HEK293 (cell line): ENCODE results near the gene ITPR3.
A peak's percentile ranks its signal among the peaks of the same experiment; 100 is the strongest.

ENCODE experiments used
- CTCF ChIA-PET: fragments of 350-600 bp; formaldehyde crosslinking; extraction: SDS; loops from one replicate; lab custom pipeline; 2021; ENCODE audit warnings: antibody characterized with exemption; lab: Yijun Ruan, JAX
- POLR2A ChIA-PET: fragments of 300-600 bp; formaldehyde crosslinking; extraction: SDS; loops from one replicate; lab custom pipeline; 2020; ENCODE audit warnings: antibody characterized with exemption, inconsistent platforms; lab: Yijun Ruan, JAX
- H3K27ac ChIP-seq: fragments of 200-500 bp; sonication (Bioruptor generic); 2 replicates; pipeline ENCODE4 v1.5.1; 2014; ENCODE audit warnings: low read depth, low read length, control low read depth, inconsistent platforms; ENCODE audit errors: extremely low read depth
- H3K36me3 ChIP-seq, 2 experiments: fragments of 200-500 bp in 1 of 2; sonication (Bioruptor generic) in 1 of 2; 1 replicate in 1 of 2; 2 replicates in 1 of 2; pipeline ENCODE4 v1.5.1; 2014 to 2017; ENCODE audit warnings: inconsistent platforms in 2 of 2, low read length in 2 of 2; ENCODE audit not compliant: control insufficient read depth in 2 of 2, insufficient read depth in 1 of 2
- H3K4me1 ChIP-seq: fragments of 200-500 bp; sonication (Bioruptor generic); 2 replicates; pipeline ENCODE4 v1.5.1; 2014; ENCODE audit warnings: mild to moderate bottlenecking, low read length, inconsistent platforms; ENCODE audit not compliant: control insufficient read depth, insufficient read depth
- H3K4me3 ChIP-seq: 2 replicates; pipeline ENCODE4 v1.5.1; 2011; ENCODE audit warnings: low read depth, mild to moderate bottlenecking, control low read depth, low read length, moderate library complexity
- H3K9me3 ChIP-seq: fragments of 200-500 bp; sonication (Bioruptor generic); 2 replicates; pipeline ENCODE4 v1.5.1; 2014; ENCODE audit warnings: low read depth, low read length, inconsistent platforms; ENCODE audit not compliant: control insufficient read depth, insufficient read depth
- BCL11B ChIP-seq: fragments of 450-650 bp; formaldehyde crosslinking; IDR thresholded peaks from 2 replicates; pipeline ENCODE4 v1.5.1; 2016; ENCODE audit warnings: low read depth, missing biosample characterization, missing genetic modification characterization
- EGR2 ChIP-seq: fragments of 450-650 bp; formaldehyde crosslinking; IDR thresholded peaks from 2 replicates; pipeline ENCODE4 v1.5.1; 2016; ENCODE audit warnings: low read depth, missing biosample characterization, missing genetic modification characterization
- HOXA7 ChIP-seq: sonication (generic); formaldehyde crosslinking; IDR thresholded peaks from 2 replicates; pipeline ENCODE4 v1.8.1; 2022; ENCODE audit warnings: missing genetic modification reagents, borderline replicate concordance
- KLF17 ChIP-seq: fragments of 450-650 bp; formaldehyde crosslinking; IDR thresholded peaks from 2 replicates; pipeline ENCODE4 v1.5.1; 2016; ENCODE audit warnings: missing biosample characterization, missing genetic modification characterization
- PRDM1 ChIP-seq: fragments of 450-650 bp; formaldehyde crosslinking; IDR thresholded peaks from 2 replicates; pipeline ENCODE4; 2016; ENCODE audit warnings: missing biosample characterization, missing genetic modification characterization
- PRDM2 ChIP-seq: fragments of 450-650 bp; formaldehyde crosslinking; IDR thresholded peaks from 2 replicates; pipeline ENCODE4 v1.5.1; 2016; ENCODE audit warnings: missing biosample characterization, missing genetic modification characterization, borderline replicate concordance
- ZEB2 ChIP-seq: fragments of 450-650 bp; formaldehyde crosslinking; IDR thresholded peaks from 2 replicates; pipeline ENCODE4 v1.5.1; 2016; ENCODE audit warnings: missing biosample characterization, missing genetic modification characterization
- ZFHX2 ChIP-seq: fragments of 450-650 bp; formaldehyde crosslinking; conservative IDR thresholded peaks from 2 replicates; pipeline ENCODE4 v1.5.1; 2016; ENCODE audit warnings: missing biosample characterization, missing genetic modification characterization
- ZNF10 ChIP-seq: fragments of 450-650 bp; formaldehyde crosslinking; IDR thresholded peaks from 2 replicates; pipeline ENCODE4 v1.5.1; 2017; ENCODE audit warnings: missing biosample characterization, missing genetic modification characterization
- ZNF148 ChIP-seq: fragments of 450-650 bp; formaldehyde crosslinking; IDR thresholded peaks from 2 replicates; pipeline ENCODE4 v1.5.0; 2017; ENCODE audit warnings: missing biosample characterization, missing genetic modification characterization, borderline replicate concordance
- ZNF174 ChIP-seq: fragments of 450-650 bp; formaldehyde crosslinking; IDR thresholded peaks from 2 replicates; pipeline ENCODE4 v1.5.0; 2017; ENCODE audit warnings: missing biosample characterization, mild to moderate bottlenecking, missing genetic modification characterization
- ZNF324 ChIP-seq: fragments of 450-650 bp; formaldehyde crosslinking; IDR thresholded peaks from 2 replicates; pipeline ENCODE4 v1.5.1; 2016; ENCODE audit warnings: missing biosample characterization, missing genetic modification characterization
- ZNF426 ChIP-seq: fragments of 450-650 bp; formaldehyde crosslinking; IDR thresholded peaks from 2 replicates; pipeline ENCODE4 v1.5.1; 2017; ENCODE audit warnings: missing biosample characterization, missing genetic modification characterization, mild to moderate bottlenecking, inconsistent platforms, moderate library complexity
- ZNF510 ChIP-seq: fragments of 450-650 bp; formaldehyde crosslinking; IDR thresholded peaks from 2 replicates; pipeline ENCODE4 v1.5.1; 2018; ENCODE audit warnings: mild to moderate bottlenecking, missing genetic modification characterization, missing biosample characterization; ENCODE audit not compliant: insufficient replicate concordance
- ZNF596 ChIP-seq: fragments of 450-650 bp; IDR thresholded peaks from 2 replicates; pipeline ENCODE4 v1.5.0; 2018; ENCODE audit warnings: missing biosample characterization, mild to moderate bottlenecking, missing genetic modification characterization, moderate library complexity
- ZNF600 ChIP-seq: fragments of 450-650 bp; formaldehyde crosslinking; IDR thresholded peaks from 2 replicates; pipeline ENCODE4 v1.5.1; 2016; ENCODE audit warnings: missing biosample characterization, missing genetic modification characterization
- ZNF629 ChIP-seq: fragments of 450-650 bp; formaldehyde crosslinking; IDR thresholded peaks from 2 replicates; pipeline ENCODE4 v1.5.1; 2017; ENCODE audit warnings: missing biosample characterization, missing genetic modification characterization
- ZNF660 ChIP-seq: fragments of 450-650 bp; IDR thresholded peaks from 2 replicates; pipeline ENCODE4 v1.5.1; 2018; ENCODE audit warnings: missing biosample characterization, mild to moderate bottlenecking, missing genetic modification characterization
- ZNF670 ChIP-seq: fragments of 450-650 bp; formaldehyde crosslinking; IDR thresholded peaks from 2 replicates; pipeline ENCODE4 v1.5.1; 2016; ENCODE audit warnings: missing biosample characterization, missing genetic modification characterization, low read depth

The ITPR3 gene

GRCh38 chr6:33610067-33610466 lies 11.1 kb upstream of the ITPR3 start:
- CTCF ChIA-PET, result interaction anchor here (0.8 to 1.7 kb wide), 2 partner anchors 8 to 25 kb away, joined by 3 read pairs; no protein-coding TSS in a partner anchor
- POLR2A ChIA-PET, result no interaction called here
- TF ChIP-seq PRDM2 (no peak), ZNF596 (tag by site-specific recombination) (no peak), ZNF10 (no peak), ZNF629 (no peak), KLF17 (tag by site-specific recombination) (peak; percentile 86; the same call in 1 of the 2 replicates), ZNF660 (tag by site-specific recombination) (no peak), ZNF600 (tag by site-specific recombination) (peak; percentile 40; the same call in 1 of the 2 replicates), ZNF670 (tag by site-specific recombination) (no peak), ZNF426 (no peak), HOXA7 (CRISPR knock-in tag) (no peak), BCL11B (tag by site-specific recombination) (no peak)
- Histone ChIP-seq H3K36me3 (no peaks in the 10 kb centered on the region), H3K9me3 (no peaks in the 10 kb centered on the region), H3K4me1 (no peaks in the 10 kb centered on the region), H3K4me3 (no peak overlapping the region), H3K27ac (no peak overlapping the region)

- H3K4me3 ChIP-seq, result no peak overlapping the region
- POLR2A ChIA-PET, result no interaction called here
- no peaks in the 10 kb centered on the region for H3K4me1 ChIP-seq
- no peaks in the 10 kb centered on the region for H3K9me3 ChIP-seq
- H3K36me3 ChIP-seq, result no peaks in the 10 kb centered on the region
- no peak overlapping the region for H3K27ac ChIP-seq
- CTCF ChIA-PET, result interaction anchor here (0.7 to 1.3 kb wide), 2 partner anchors 21 to 89 kb away, joined by 3 to 4 read pairs; no protein-coding TSS in a partner anchor
- TF ChIP-seq ZNF510 (tag by site-specific recombination), result no peak
Observed at GRCh38 chr6:33610779-33611732, 10.1 kb upstream of the ITPR3 start.

GRCh38 chr6:33613146-33613794 lies 7.9 kb upstream of the ITPR3 start:
- no peaks in the 10 kb centered on the region for H3K4me1 ChIP-seq
- H3K36me3 ChIP-seq, result no peaks in the 10 kb centered on the region
- ChIA-PET POLR2A (interaction anchor here (1.1 to 1.6 kb wide), 2 partner anchors 10 to 33 kb away, joined by 3 to 4 read pairs; partner anchors contain the start of gene BAK1), CTCF (interaction anchor here (0.6 to 3.3 kb wide), 2 partner anchors 19 to 530 kb away, joined by 3 to 9 read pairs; no protein-coding TSS in a partner anchor)
- no peak overlapping the region for H3K4me3 ChIP-seq
- no peaks in the 10 kb centered on the region for H3K9me3 ChIP-seq
- H3K27ac ChIP-seq, result no peak overlapping the region
- no peak for TF ChIP-seq ZNF324 (tag by site-specific recombination)
- peak; percentile 89 for TF ChIP-seq PRDM1 (tag by site-specific recombination)
- TF ChIP-seq ZEB2 (tag by site-specific recombination), result no peak
- TF ChIP-seq ZNF174 (tag by site-specific recombination), result no peak
- TF ChIP-seq EGR2 (tag by site-specific recombination), result peak; percentile 51
- 0 out of 2 replicates have a peak, but pooled peaks have one; percentile 38 for TF ChIP-seq ZFHX2
- no peak for TF ChIP-seq ZNF148
